Stomach (tissue), 9 donors: ENCODE measurements around the gene RNU6-7. TPM values are rescaled to one million over a fixed set of nuclear protein-coding genes. Genes with fewer than 3 reads are reported as not detected.

ENCODE experiments used
- DNase-seq, 2 donors: peaks; one replicate each; pipeline versions ENCODE4 v3.0.0 to v3.0.0-alpha.2; 2013 to 2019
- H3K27ac ChIP-seq, 5 donors: fragments of 200-600 bp in 4 of 5; sonication (generic) in 4 of 5; one replicate each; pipeline ENCODE4 v1.5.1; 2013 to 2019; ENCODE audit warnings: mild to moderate bottlenecking in 1 of 5, moderate library complexity in 1 of 5
- H3K27me3 ChIP-seq, 3 donors: fragments of 200-600 bp; sonication (generic); one replicate each; pipeline ENCODE4 v1.5.1; 2017 to 2019; ENCODE audit warnings: mixed run types in 1 of 3
- H3K36me3 ChIP-seq, 4 donors: fragments of 200-600 bp; sonication (generic); 1 replicate in 3 of 4; 2 replicates in 1 of 4; pipeline ENCODE4 v1.5.1; 2016 to 2019
- H3K4me1 ChIP-seq, 4 donors: fragments of 200-600 bp; sonication (generic); one replicate each; pipeline ENCODE4 v1.5.1; 2016 to 2019
- H3K4me3 ChIP-seq, 4 donors: fragments of 200-600 bp; sonication (generic) in 3 of 4; one replicate each; pipeline ENCODE4 v1.5.1; 2016 to 2019; ENCODE audit warnings: mild to moderate bottlenecking in 1 of 4
- H3K9me3 ChIP-seq, 4 donors: fragments of 200-600 bp; sonication (generic); one replicate each; pipeline ENCODE4 v1.5.1; 2016 to 2019
- EP300 ChIP-seq: sonication (generic); formaldehyde crosslinking; IDR thresholded peaks from one replicate; pipeline ENCODE4 v1.6.1; 2017; ENCODE audit warnings: antibody characterized with exemption
- POLR2A ChIP-seq, 4 donors: fragments of 450-650 bp; IDR thresholded peaks; one replicate each; pipeline ENCODE4 v1.6.1; 2016; ENCODE audit warnings: antibody characterized with exemption in 4 of 4, control low read depth in 2 of 4, mild to moderate bottlenecking in 1 of 4, moderate library complexity in 1 of 4
- POLR2AphosphoS5 ChIP-seq, 3 donors: sonication (generic); formaldehyde crosslinking; IDR thresholded peaks; one replicate each; pipeline ENCODE4 v1.6.1; 2016; ENCODE audit warnings: antibody characterized with exemption in 3 of 3
- WGBS, 5 donors: extraction: QIAGEN DNeasy Blood & Tissue Kit in 3 of 5; methylation state at CpG; one replicate each; pipeline versions ENCODE4 v1.1.5 to v1.1.7; 2013 to 2018; 5-methylcytosine and 5-hydroxymethylcytosine counted together
- intact Hi-C: fragments of 100-400 bp; cut with DNase I; formaldehyde crosslinking; loops from one replicate; pipeline ENCODE4 v1.15.1; 2023; ENCODE audit warnings: low total_unique reads
- polyA plus RNA-seq, 3 donors: library from polyadenylated mRNA; stranded (reverse); fragments of 200-250 nt; gene quantifications; one replicate each; pipeline ENCODE4 v1.2.3, GENCODE V29; 2013
- total RNA-seq, 5 donors: library from RNA; depleted of rRNA; stranded (reverse); fragments of >200 nt; gene quantifications; one replicate each; pipeline versions ENCODE4 v1.1.0 to v1.2.3, GENCODE V29; 2014 to 2016
- TF ChIP-seq, protein P1 (sequence below), 7 experiments: fragments of 450-650 bp in 4 of 7; fragments of 200-600 bp in 3 of 7; sonication (generic) in 3 of 7; IDR thresholded peaks; one replicate each; pipeline ENCODE4 v1.5.1; 2016 to 2019; ENCODE audit warnings: antibody characterized with exemption in 7 of 7, control low read depth in 2 of 7, mild to moderate bottlenecking in 1 of 7
- donor health status: healthy with polysubstance abuse.
- donor health status: Bipolar disorder and iron deficiency.
- donor health status: healthy.

Gene RNU6-7
- total and polyA plus RNA-seq, 8 donors, result not detected

- Histone ChIP-seq H3K4me3 (no peak overlapping the region), H3K36me3 (no peaks in the 10 kb centered on the region), H3K4me1 (no peaks in the 10 kb centered on the region), H3K27ac (no peak overlapping the region), H3K9me3 (no peaks in the 10 kb centered on the region), H3K27me3 (no peaks in the 10 kb centered on the region)
- intact Hi-C loops, result no loop called here
- no peak for TF ChIP-seq EP300
- no peak for TF ChIP-seq POLR2A (IDR thresholded peaks at IDR 0.05)
- no peak for TF ChIP-seq POLR2AphosphoS5 (IDR thresholded peaks at IDR 0.05)
- TF ChIP-seq, protein P1, sequence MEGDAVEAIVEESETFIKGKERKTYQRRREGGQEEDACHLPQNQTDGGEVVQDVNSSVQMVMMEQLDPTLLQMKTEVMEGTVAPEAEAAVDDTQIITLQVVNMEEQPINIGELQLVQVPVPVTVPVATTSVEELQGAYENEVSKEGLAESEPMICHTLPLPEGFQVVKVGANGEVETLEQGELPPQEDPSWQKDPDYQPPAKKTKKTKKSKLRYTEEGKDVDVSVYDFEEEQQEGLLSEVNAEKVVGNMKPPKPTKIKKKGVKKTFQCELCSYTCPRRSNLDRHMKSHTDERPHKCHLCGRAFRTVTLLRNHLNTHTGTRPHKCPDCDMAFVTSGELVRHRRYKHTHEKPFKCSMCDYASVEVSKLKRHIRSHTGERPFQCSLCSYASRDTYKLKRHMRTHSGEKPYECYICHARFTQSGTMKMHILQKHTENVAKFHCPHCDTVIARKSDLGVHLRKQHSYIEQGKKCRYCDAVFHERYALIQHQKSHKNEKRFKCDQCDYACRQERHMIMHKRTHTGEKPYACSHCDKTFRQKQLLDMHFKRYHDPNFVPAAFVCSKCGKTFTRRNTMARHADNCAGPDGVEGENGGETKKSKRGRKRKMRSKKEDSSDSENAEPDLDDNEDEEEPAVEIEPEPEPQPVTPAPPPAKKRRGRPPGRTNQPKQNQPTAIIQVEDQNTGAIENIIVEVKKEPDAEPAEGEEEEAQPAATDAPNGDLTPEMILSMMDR (IDR thresholded peaks at IDR 0.05), result no peak
- 76 to 87% (median 81%) methylated on average over 3 of the region's 3 CpGs for WGBS, 5 donors
- DNase-seq, result no peak
Observed at GRCh38 chr14:32169191-32169590, 32.7 kb upstream of the RNU6-7 start.

- intact Hi-C loops, result no loop called here
- Histone ChIP-seq H3K4me1 (no peaks in the 10 kb centered on the region), H3K27ac (no peak overlapping the region), H3K9me3 (no peaks in the 10 kb centered on the region), H3K27me3 (no peaks in the 10 kb centered on the region), H3K36me3 (no peaks in the 10 kb centered on the region), H3K4me3 (no peak overlapping the region)
- DNase-seq, result no peak
- WGBS, 5 donors, result 76 to 90% (median 83%) methylated on average over 5 of the region's 5 CpGs
- TF ChIP-seq, protein P1 (IDR thresholded peaks at IDR 0.05), result no peak
Observed at GRCh38 chr14:32171469-32171868, 30.4 kb upstream of the RNU6-7 start.

GRCh38 chr14:32183151-32184058 is 18.4 kb upstream of the RNU6-7 start:
- Histone ChIP-seq H3K4me1 (no peaks in the 10 kb centered on the region), H3K4me3 (no peak overlapping the region), H3K9me3 (peaks cover 4 to 24% (median 13%) of the 10 kb centered on the region in 4 donors), H3K36me3 (no peaks in the 10 kb centered on the region), H3K27ac (no peak overlapping the region), H3K27me3 (no peaks in the 10 kb centered on the region)
- TF ChIP-seq EP300 (no peak), POLR2A (IDR thresholded peaks at IDR 0.05) (no peak), POLR2AphosphoS5 (IDR thresholded peaks at IDR 0.05) (no peak)
- TF ChIP-seq, protein P1 (IDR thresholded peaks at IDR 0.05), result no peak
- no peak for DNase-seq
- WGBS, 5 donors, result 52 to 75% (median 55%) methylated on average over 2 of the region's 2 CpGs
- intact Hi-C loops, result no loop called here

DNA sequence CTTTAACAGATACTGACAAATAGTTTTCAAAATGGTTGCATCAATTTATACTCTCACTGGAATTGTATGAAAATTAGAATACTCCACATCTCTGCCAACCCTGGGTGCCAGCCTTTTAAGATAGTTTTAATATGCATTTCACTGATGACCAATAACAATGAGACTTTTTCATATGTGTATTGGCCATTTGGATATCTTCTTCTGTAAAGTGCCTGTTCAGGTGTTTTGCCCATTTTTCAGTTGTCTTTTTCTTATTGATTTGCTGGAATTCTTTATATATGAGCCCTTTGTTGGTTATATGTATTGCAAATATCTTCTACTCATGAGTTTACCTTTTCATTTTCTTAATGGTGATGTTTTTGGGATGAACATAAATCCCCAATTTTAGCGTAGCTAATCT is 16.7 kb upstream of the RNU6-7 start:
- no peaks in the 10 kb centered on the region for H3K27me3 ChIP-seq
- H3K4me1 ChIP-seq, result no peaks in the 10 kb centered on the region
- H3K9me3 ChIP-seq, result peaks cover 4 to 16% (median 8%) of the 10 kb centered on the region in 4 donors
- TF ChIP-seq POLR2A (IDR thresholded peaks at IDR 0.05) (no peak), POLR2AphosphoS5 (IDR thresholded peaks at IDR 0.05) (no peak), EP300 (no peak)
- TF ChIP-seq, protein P1 (IDR thresholded peaks at IDR 0.05), result no peak
- no peaks in the 10 kb centered on the region for H3K36me3 ChIP-seq
- 94 to 97% (median 94%) methylated on average over 1 of the region's 1 CpG for WGBS, 5 donors
- no peak for DNase-seq
- H3K4me3 ChIP-seq, result no peak overlapping the region
- intact Hi-C loops, result no loop called here
- H3K27ac ChIP-seq, result no peak overlapping the region
